H1 (cell line): ENCODE data around the gene RIN2. TPM values are rescaled to one million over a fixed set of nuclear protein-coding genes. Genes with fewer than 3 reads are reported as not detected.

Experiments used
- CTCF ChIA-PET: fragments of 300-600 bp; sonication (Branson Sonifier 250); formaldehyde crosslinking; loops from one replicate; lab custom pipeline; 2021; ENCODE audit not compliant: partially characterized antibody; lab: Charles Lee
- POLR2A ChIA-PET: fragments of 300-600 bp; sonication (Branson Sonifier 250); formaldehyde crosslinking; loops from one replicate; lab custom pipeline; 2021; ENCODE audit warnings: inconsistent platforms; ENCODE audit not compliant: partially characterized antibody; lab: Charles Lee
- DNase-seq, 2 experiments: peaks; one replicate each; pipeline versions ENCODE4 v3.0.0 to v3.0.0-alpha.2; 2010 to 2022; ENCODE audit warnings: low spot score in 2 of 2, low read depth in 1 of 2, mixed read lengths in 1 of 2
- FAIRE-seq: peaks from 2 replicates; lab custom pipeline; 2011; peaks lifted over from hg19 to GRCh38; lab: Jason Lieb, UNC
- H2AFZ ChIP-seq: 2 replicates; pipeline ENCODE4 v1.8.1; 2012; ENCODE audit warnings: low read length, inconsistent platforms
- H2AK5ac ChIP-seq: 2 replicates; pipeline ENCODE4 v1.6.1; 2013; ENCODE audit warnings: low read depth, low read length
- H2BK120ac ChIP-seq: replicated peaks from 2 replicates; pipeline ENCODE3; 2013; ENCODE audit warnings: low read depth, low read length, inconsistent platforms
- H2BK12ac ChIP-seq: 2 replicates; pipeline ENCODE4 v1.6.1; 2013; ENCODE audit warnings: low read depth, low read length
- H2BK15ac ChIP-seq: 2 replicates; pipeline ENCODE4 v1.6.1; 2013; ENCODE audit warnings: low read length
- H2BK20ac ChIP-seq: 2 replicates; pipeline ENCODE4 v1.6.1; 2013; ENCODE audit warnings: low read length
- H2BK5ac ChIP-seq: 2 replicates; pipeline ENCODE4 v1.6.1; 2013; ENCODE audit warnings: low read depth, low read length
- H3K14ac ChIP-seq: 2 replicates; pipeline ENCODE4 v1.6.1; 2013; ENCODE audit warnings: inconsistent platforms; ENCODE audit not compliant: insufficient read length
- H3K18ac ChIP-seq: 2 replicates; pipeline ENCODE4 v1.6.1; 2013; ENCODE audit warnings: low read length; ENCODE audit errors: extremely low read depth
- H3K23ac ChIP-seq: 2 replicates; pipeline ENCODE4 v1.6.1; 2013; ENCODE audit warnings: inconsistent platforms; ENCODE audit not compliant: insufficient read length
- H3K23me2 ChIP-seq: 2 replicates; pipeline ENCODE4 v1.6.1; 2013; ENCODE audit warnings: low read depth, low read length
- H3K27ac ChIP-seq: 2 replicates; pipeline ENCODE4 v1.6.1; 2011; ENCODE audit warnings: low read depth, low read length, inconsistent platforms
- H3K27me3 ChIP-seq, 4 experiments: replicated peaks in 1 of 4; 1 replicate in 1 of 4; 2 replicates in 3 of 4; pipeline versions ENCODE4 v1.6.1 to v1.8.1; 2011 to 2013; ENCODE audit warnings: low read length in 3 of 4, mild to moderate bottlenecking in 3 of 4, inconsistent platforms in 2 of 4, mixed read lengths in 2 of 4, moderate library complexity in 1 of 4; ENCODE audit not compliant: control insufficient read depth in 3 of 4, insufficient read depth in 3 of 4; ENCODE audit errors: extremely low read depth in 1 of 4
- H3K36me3 ChIP-seq, 4 experiments: 2 replicates each; pipeline versions ENCODE4 v1.6.1 to v1.8.1; 2011 to 2013; ENCODE audit warnings: mild to moderate bottlenecking in 4 of 4, low read length in 3 of 4, moderate library complexity in 2 of 4, control low read depth in 1 of 4, inconsistent platforms in 1 of 4; ENCODE audit not compliant: insufficient read depth in 4 of 4, control insufficient read depth in 2 of 4
- H3K4ac ChIP-seq: replicated peaks from 2 replicates; pipeline ENCODE3; 2013; ENCODE audit warnings: low read length, low read depth, mixed read lengths, inconsistent platforms; ENCODE audit not compliant: insufficient read length
- H3K4me1 ChIP-seq, 4 experiments: replicated peaks in 1 of 4; 1 replicate in 1 of 4; 2 replicates in 3 of 4; pipeline versions ENCODE4 v1.6.1 to v1.8.1; 2011 to 2013; ENCODE audit warnings: low read length in 3 of 4, inconsistent platforms in 2 of 4, mixed read lengths in 1 of 4; ENCODE audit not compliant: insufficient read depth in 4 of 4, control insufficient read depth in 3 of 4
- H3K4me2 ChIP-seq, 2 experiments: 2 replicates each; pipeline versions ENCODE4 v1.6.1 to v1.8.1; 2011 to 2013; ENCODE audit warnings: low read depth in 2 of 2, low read length in 2 of 2, control low read depth in 1 of 2, inconsistent platforms in 1 of 2, mild to moderate bottlenecking in 1 of 2; ENCODE audit not compliant: insufficient read depth in 1 of 2
- H3K4me3 ChIP-seq, 4 experiments: fragments of 200-600, 300-600 bp in 1 of 4; sonication (generic), shearing (Covaris generic), sonication (Bioruptor Twin) in 1 of 4; 2 replicates each; pipeline versions ENCODE4 v1.5.1 to v1.8.1; 2011 to 2016; ENCODE audit warnings: low read length in 4 of 4, low read depth in 3 of 4, control low read depth in 2 of 4, inconsistent platforms in 2 of 4, mild to moderate bottlenecking in 2 of 4, mixed read lengths in 1 of 4, moderate library complexity in 1 of 4; ENCODE audit not compliant: insufficient read depth in 2 of 4; ENCODE audit errors: extremely low read depth in 1 of 4
- H3K56ac ChIP-seq: replicated peaks from 2 replicates; pipeline ENCODE3; 2013; ENCODE audit warnings: low read depth, mild to moderate bottlenecking, mixed read lengths, low read length, inconsistent platforms; ENCODE audit not compliant: insufficient read length
- H3K79me1 ChIP-seq: 2 replicates; pipeline ENCODE4 v1.6.1; 2013; ENCODE audit warnings: low read depth, low read length, control low read depth
- H3K79me2 ChIP-seq, 2 experiments: 2 replicates each; pipeline versions ENCODE4 v1.6.1 to v1.8.1; 2012 to 2013; ENCODE audit warnings: low read length in 2 of 2, mild to moderate bottlenecking in 2 of 2, inconsistent platforms in 1 of 2; ENCODE audit not compliant: insufficient read depth in 2 of 2, control insufficient read depth in 1 of 2
- H3K9ac ChIP-seq, 4 experiments: replicated peaks in 1 of 4; 1 replicate in 1 of 4; 2 replicates in 3 of 4; pipeline versions ENCODE4 v1.6.1 to v1.8.1; 2011 to 2013; ENCODE audit warnings: low read depth in 3 of 4, low read length in 3 of 4, control low read depth in 2 of 4, mild to moderate bottlenecking in 2 of 4, moderate library complexity in 2 of 4, inconsistent platforms in 1 of 4; ENCODE audit errors: extremely low read depth in 1 of 4
- H3K9me3 ChIP-seq, 2 experiments: 2 replicates each; pipeline versions ENCODE4 v1.6.1 to v1.8.1; 2012 to 2013; ENCODE audit warnings: mild to moderate bottlenecking in 2 of 2, moderate library complexity in 2 of 2, control low read depth in 1 of 2, inconsistent platforms in 1 of 2, low read depth in 1 of 2, low read length in 1 of 2, mixed read lengths in 1 of 2; ENCODE audit not compliant: insufficient read depth in 2 of 2
- H4K20me1 ChIP-seq, 2 experiments: replicated peaks in 1 of 2; 2 replicates each; pipeline versions ENCODE3 to v1.8.1; 2011 to 2013; ENCODE audit warnings: inconsistent platforms in 2 of 2, low read length in 2 of 2, mild to moderate bottlenecking in 1 of 2; ENCODE audit not compliant: insufficient read depth in 2 of 2, control insufficient read depth in 1 of 2
- H4K5ac ChIP-seq: 2 replicates; pipeline ENCODE4 v1.6.1; 2013; ENCODE audit warnings: low read length, low read depth, mixed read lengths, inconsistent platforms; ENCODE audit not compliant: insufficient read length
- H4K8ac ChIP-seq: 2 replicates; pipeline ENCODE4 v1.8.0; 2013; ENCODE audit warnings: mild to moderate bottlenecking, moderate library complexity, low read length, inconsistent platforms; ENCODE audit not compliant: insufficient read depth; ENCODE audit errors: extremely low read depth
- H4K91ac ChIP-seq: replicated peaks from 2 replicates; pipeline ENCODE3; 2013; ENCODE audit warnings: low read length, mixed read lengths, inconsistent platforms; ENCODE audit not compliant: insufficient read length
- BACH1 ChIP-seq: IDR thresholded peaks from 2 replicates; pipeline ENCODE4 v1.6.1; 2012; ENCODE audit warnings: low read length, improper control_type of control experiment
- EP300 ChIP-seq, 2 experiments: IDR thresholded peaks; 1 replicate in 1 of 2; 2 replicates in 1 of 2; pipeline ENCODE4 v1.6.1; 2011 to 2012; ENCODE audit warnings: low read depth in 2 of 2, low read length in 2 of 2, mild to moderate bottlenecking in 2 of 2, borderline replicate concordance in 1 of 2, inconsistent platforms in 1 of 2, moderate library complexity in 1 of 2
- FOSL1 ChIP-seq: IDR thresholded peaks from 2 replicates; pipeline ENCODE4 v1.6.1; 2011; ENCODE audit warnings: mild to moderate bottlenecking, low read depth, low read length, moderate library complexity; ENCODE audit not compliant: insufficient read depth
- GTF2F1 ChIP-seq: IDR thresholded peaks from 2 replicates; pipeline ENCODE4 v1.6.1; 2012; ENCODE audit warnings: low read depth, low read length, improper control_type of control experiment, borderline replicate concordance
- KDM4A ChIP-seq: IDR thresholded peaks from one replicate; pipeline ENCODE4 v1.7.1; 2012; ENCODE audit warnings: low read depth, mild to moderate bottlenecking, moderate library complexity, low read length, inconsistent platforms; ENCODE audit not compliant: severe bottlenecking
- POLR2A ChIP-seq, 2 experiments: IDR thresholded peaks; 1 replicate in 1 of 2; 2 replicates in 1 of 2; pipeline ENCODE4 v1.6.1; 2011; ENCODE audit warnings: low read depth in 2 of 2, low read length in 2 of 2, mild to moderate bottlenecking in 2 of 2; ENCODE audit errors: control extremely low read depth in 1 of 2
- RBBP5 ChIP-seq: IDR thresholded peaks from 2 replicates; pipeline ENCODE4 v1.7.1; 2012; ENCODE audit warnings: low read depth, mild to moderate bottlenecking, inconsistent platforms, low read length, moderate library complexity, borderline replicate concordance
- RXRA ChIP-seq: IDR thresholded peaks from 2 replicates; pipeline ENCODE4 v1.6.1; 2011; ENCODE audit warnings: low read depth, mild to moderate bottlenecking, low read length, moderate library complexity; ENCODE audit not compliant: insufficient read depth
- SIX5 ChIP-seq: IDR thresholded peaks from 2 replicates; pipeline ENCODE4 v1.6.1; 2011; ENCODE audit warnings: mild to moderate bottlenecking, low read depth, low read length
- TAF1 ChIP-seq: IDR thresholded peaks from 2 replicates; pipeline ENCODE4 v1.6.1; 2011; ENCODE audit warnings: mild to moderate bottlenecking, low read depth, low read length
- WGBS, 2 experiments: shearing (Covaris generic) in 1 of 2; methylation state at CpG; one replicate each; pipeline versions ENCODE4 v1.1.6 to v1.1.7; 2013 to 2015; ENCODE audit warnings: low lambda C conversion rate in 2 of 2, mixed read lengths in 2 of 2, inconsistent platforms in 1 of 2, low coverage in 1 of 2, missing lambda C conversion rate in 1 of 2; ENCODE audit not compliant: insufficient replicate concordance in 2 of 2, insufficient coverage in 1 of 2, insufficient read length in 1 of 2; ENCODE audit errors: extremely low coverage in 1 of 2, missing lambda C conversion rate in 1 of 2; 5-methylcytosine and 5-hydroxymethylcytosine counted together
- polyA plus RNA-seq, 7 experiments: library from polyadenylated mRNA; depleted of rRNA in 3 of 7; stranded (reverse) in 5 of 7; unstranded in 2 of 7; fragments of >200 nt in 5 of 7; fragments of 200-250 nt in 2 of 7; gene quantifications; 1 replicate in 5 of 7; 2 replicates in 1 of 7; 4 replicates in 1 of 7; pipeline versions ENCODE4 v1.2.1 to v1.2.3, GENCODE V29; 2011 to 2013; ENCODE audit warnings: missing spikeins in 2 of 7, mixed read lengths in 2 of 7
- total RNA-seq: library from RNA; stranded (reverse); fragmentation: NEBNext Ultra II Directional; extraction: Animal tissue kit (Norgen Biotek cat#: 25700); gene quantifications from 2 replicates; pipeline ENCODE4 v1.2.1, GENCODE V29; 2021
- TF ChIP-seq, protein P1 (sequence below): IDR thresholded peaks from 2 replicates; pipeline ENCODE4 v1.6.1; 2012; ENCODE audit warnings: inconsistent platforms
- TF ChIP-seq, protein P2 (sequence below): IDR thresholded peaks from 2 replicates; pipeline ENCODE4 v1.6.1; 2012; ENCODE audit warnings: low read length, inconsistent platforms

RIN2 gene
- total and polyA plus RNA-seq, 2 of the 8 experiments (the other 6 are each of a cell fraction or from before 2014, with no cell fraction given) = 0.20 to 1.3 TPM

DNA sequence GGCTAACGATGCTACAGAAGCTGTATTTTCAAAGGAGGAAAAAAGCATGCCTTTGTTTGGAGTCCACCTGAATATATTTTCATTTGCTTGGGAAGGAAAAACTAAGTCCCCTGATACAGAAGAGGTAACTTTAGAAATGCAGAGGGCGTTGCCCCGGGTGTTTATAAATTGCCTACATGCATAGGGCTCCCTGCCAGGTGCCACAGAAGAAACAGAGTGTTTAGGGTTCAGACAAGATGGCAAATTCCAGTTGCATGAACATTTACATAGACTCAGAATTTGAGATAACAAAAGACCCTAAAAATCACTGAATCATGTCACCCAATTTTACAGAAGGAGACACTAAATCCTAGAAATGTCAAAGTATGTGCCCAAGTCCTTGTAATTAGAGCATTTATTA, 19.9 kb downstream of the RIN2 start:
- H3K18ac ChIP-seq = no peak overlapping the region
- no peak overlapping the region for H2AFZ ChIP-seq
- H3K4me1 ChIP-seq = peaks cover 0 to 9% (median 0%) of the 10 kb centered on the region in 4 experiments; a peak in 3 of 7 replicates
- no peaks in the 10 kb centered on the region for H3K79me1 ChIP-seq
- FAIRE-seq (no peak), DNase-seq (no peak)
- no peak overlapping the region for H2BK5ac ChIP-seq
- H3K4me3 ChIP-seq = no peak overlapping the region
- WGBS, 2 experiments = 88% methylated on average over 3 of the region's 3 CpGs; no CpG with 5 or more reads in 1 of the 2 experiments
- no peak overlapping the region for H2BK20ac ChIP-seq
- no peak overlapping the region for H3K56ac ChIP-seq
- no peak overlapping the region for H4K91ac ChIP-seq
- H2BK15ac ChIP-seq = no peak overlapping the region
- H2AK5ac ChIP-seq = no peak overlapping the region
- no peak overlapping the region for H3K23ac ChIP-seq
- H3K23me2 ChIP-seq = no peaks in the 10 kb centered on the region
- POLR2A ChIA-PET = no interaction called here
- H3K9ac ChIP-seq = no peak overlapping the region
- CTCF ChIA-PET = interaction anchor here (3.0 kb wide), 1 partner anchor 11 kb away, joined by 9 read pairs; no protein-coding TSS in a partner anchor
- H3K27ac ChIP-seq = no peak overlapping the region
- no peaks in the 10 kb centered on the region for H3K79me2 ChIP-seq
- H2BK120ac ChIP-seq = no peak overlapping the region
- H3K4ac ChIP-seq = no peak overlapping the region
- no peaks in the 10 kb centered on the region for H3K27me3 ChIP-seq
- no peaks in the 10 kb centered on the region for H3K36me3 ChIP-seq
- no peak overlapping the region for H2BK12ac ChIP-seq
- H3K4me2 ChIP-seq = no peak overlapping the region
- no peaks in the 10 kb centered on the region for H3K9me3 ChIP-seq
- no peak overlapping the region for H4K8ac ChIP-seq
- no peak overlapping the region for H4K5ac ChIP-seq
- H3K14ac ChIP-seq = no peak overlapping the region
- H4K20me1 ChIP-seq = no peaks in the 10 kb centered on the region
- TF ChIP-seq EP300 (IDR thresholded peaks at IDR 0.05; ENCODE audit: borderline replicate concordance in 1 of 2, low read depth in 2 of 2, low read length in 2 of 2) (no peak), POLR2A (IDR thresholded peaks at IDR 0.05; ENCODE audit: control extremely low read depth in 1 of 2, low read depth in 2 of 2, low read length in 2 of 2) (no peak), RXRA (no peak), SIX5 (no peak), FOSL1 (no peak), BACH1 (no peak), TAF1 (no peak), RBBP5 (no peak), GTF2F1 (no peak), KDM4A (no peak)
- TF ChIP-seq, protein P1, sequence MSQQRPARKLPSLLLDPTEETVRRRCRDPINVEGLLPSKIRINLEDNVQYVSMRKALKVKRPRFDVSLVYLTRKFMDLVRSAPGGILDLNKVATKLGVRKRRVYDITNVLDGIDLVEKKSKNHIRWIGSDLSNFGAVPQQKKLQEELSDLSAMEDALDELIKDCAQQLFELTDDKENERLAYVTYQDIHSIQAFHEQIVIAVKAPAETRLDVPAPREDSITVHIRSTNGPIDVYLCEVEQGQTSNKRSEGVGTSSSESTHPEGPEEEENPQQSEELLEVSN = no peak
- TF ChIP-seq, protein P2, sequence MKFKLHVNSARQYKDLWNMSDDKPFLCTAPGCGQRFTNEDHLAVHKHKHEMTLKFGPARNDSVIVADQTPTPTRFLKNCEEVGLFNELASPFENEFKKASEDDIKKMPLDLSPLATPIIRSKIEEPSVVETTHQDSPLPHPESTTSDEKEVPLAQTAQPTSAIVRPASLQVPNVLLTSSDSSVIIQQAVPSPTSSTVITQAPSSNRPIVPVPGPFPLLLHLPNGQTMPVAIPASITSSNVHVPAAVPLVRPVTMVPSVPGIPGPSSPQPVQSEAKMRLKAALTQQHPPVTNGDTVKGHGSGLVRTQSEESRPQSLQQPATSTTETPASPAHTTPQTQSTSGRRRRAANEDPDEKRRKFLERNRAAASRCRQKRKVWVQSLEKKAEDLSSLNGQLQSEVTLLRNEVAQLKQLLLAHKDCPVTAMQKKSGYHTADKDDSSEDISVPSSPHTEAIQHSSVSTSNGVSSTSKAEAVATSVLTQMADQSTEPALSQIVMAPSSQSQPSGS = no peak
